ENCODE results near the gene SLC9A7. TPM values are rescaled to one million over a fixed set of nuclear protein-coding genes. Genes with fewer than 3 reads are reported as not detected.

Gene SLC9A7
- total RNA-seq, 1 donor, result 46.6 TPM

DNA sequence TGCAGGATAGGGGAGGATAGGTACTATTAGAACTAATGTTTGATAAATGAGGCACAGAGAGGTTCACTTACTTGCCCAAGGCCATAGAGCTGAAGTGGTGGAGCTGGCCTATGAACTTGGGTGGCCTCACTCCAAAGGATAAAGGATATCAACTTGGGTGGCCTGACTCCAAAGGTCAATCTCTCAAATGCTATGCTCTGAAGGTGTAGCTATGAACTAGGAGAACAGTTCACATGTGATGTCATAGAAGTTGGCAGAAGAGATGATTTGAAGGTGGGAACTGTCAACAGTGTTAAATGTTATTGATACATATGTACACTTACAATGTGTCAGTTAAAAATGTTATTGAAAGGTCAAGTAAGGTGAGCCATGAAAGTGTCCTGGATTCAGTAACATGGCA lies 191.5 kb downstream of the SLC9A7 start:
- TF ChIP-seq, protein P1, sequence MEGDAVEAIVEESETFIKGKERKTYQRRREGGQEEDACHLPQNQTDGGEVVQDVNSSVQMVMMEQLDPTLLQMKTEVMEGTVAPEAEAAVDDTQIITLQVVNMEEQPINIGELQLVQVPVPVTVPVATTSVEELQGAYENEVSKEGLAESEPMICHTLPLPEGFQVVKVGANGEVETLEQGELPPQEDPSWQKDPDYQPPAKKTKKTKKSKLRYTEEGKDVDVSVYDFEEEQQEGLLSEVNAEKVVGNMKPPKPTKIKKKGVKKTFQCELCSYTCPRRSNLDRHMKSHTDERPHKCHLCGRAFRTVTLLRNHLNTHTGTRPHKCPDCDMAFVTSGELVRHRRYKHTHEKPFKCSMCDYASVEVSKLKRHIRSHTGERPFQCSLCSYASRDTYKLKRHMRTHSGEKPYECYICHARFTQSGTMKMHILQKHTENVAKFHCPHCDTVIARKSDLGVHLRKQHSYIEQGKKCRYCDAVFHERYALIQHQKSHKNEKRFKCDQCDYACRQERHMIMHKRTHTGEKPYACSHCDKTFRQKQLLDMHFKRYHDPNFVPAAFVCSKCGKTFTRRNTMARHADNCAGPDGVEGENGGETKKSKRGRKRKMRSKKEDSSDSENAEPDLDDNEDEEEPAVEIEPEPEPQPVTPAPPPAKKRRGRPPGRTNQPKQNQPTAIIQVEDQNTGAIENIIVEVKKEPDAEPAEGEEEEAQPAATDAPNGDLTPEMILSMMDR (IDR thresholded peaks at IDR 0.05; ENCODE audit: insufficient read depth, low read depth, low read length), result no peak
- no peak overlapping the region for H3K4me3 ChIP-seq (ENCODE audit: low read depth, low read length)

DNA sequence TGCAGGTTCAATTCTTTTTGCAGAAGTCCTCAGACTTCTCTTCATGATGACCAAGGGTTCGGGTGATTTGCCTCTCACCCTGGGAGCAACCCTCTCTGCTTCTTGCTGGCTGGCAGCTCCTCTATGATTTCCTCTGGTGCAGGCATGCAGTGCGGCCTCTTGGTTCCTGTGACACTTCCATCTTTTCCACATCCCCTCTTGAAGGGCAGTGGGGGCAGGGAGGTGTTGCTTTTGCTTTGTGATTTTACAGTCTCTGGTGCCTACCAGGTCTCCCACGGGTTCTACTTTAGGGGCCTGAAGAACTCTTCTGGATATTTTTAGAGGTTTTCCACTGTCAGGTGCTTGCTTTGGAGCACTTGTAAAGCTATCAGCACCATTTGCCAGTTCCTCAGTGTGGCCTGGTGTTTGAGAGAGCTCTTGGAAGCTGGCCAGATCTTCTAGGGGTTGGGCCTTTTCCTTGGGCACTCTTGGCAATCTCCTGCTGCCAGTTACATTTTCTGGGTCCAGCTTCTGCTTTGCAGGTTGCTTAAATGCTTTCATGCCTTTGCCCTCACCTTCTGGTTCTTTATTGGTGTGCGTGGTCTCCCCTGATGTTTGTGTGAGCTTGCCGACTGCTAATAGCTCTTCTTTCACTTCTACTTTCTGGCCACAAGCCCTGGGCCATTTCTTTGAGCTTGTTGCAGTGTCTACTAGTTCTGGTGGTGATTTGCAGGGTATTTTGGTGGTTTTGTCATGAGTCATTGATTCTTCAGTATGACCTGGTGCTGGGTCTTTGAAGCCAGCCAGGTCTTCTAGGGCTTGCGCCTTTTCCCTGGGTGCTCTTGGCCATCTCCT lies 196.9 kb downstream of the SLC9A7 start:
- no peak for DNase-seq (ENCODE audit: low read depth)
- H3K4me3 ChIP-seq (ENCODE audit: low read depth, low read length), result no peak overlapping the region
- TF ChIP-seq, protein P1 (IDR thresholded peaks at IDR 0.05; ENCODE audit: insufficient read depth, low read depth, low read length), result no peak

More for the DNA sequence above, 191.5 kb downstream of the SLC9A7 start:
- DNase-seq (ENCODE audit: low read depth), result no peak

DNA sequence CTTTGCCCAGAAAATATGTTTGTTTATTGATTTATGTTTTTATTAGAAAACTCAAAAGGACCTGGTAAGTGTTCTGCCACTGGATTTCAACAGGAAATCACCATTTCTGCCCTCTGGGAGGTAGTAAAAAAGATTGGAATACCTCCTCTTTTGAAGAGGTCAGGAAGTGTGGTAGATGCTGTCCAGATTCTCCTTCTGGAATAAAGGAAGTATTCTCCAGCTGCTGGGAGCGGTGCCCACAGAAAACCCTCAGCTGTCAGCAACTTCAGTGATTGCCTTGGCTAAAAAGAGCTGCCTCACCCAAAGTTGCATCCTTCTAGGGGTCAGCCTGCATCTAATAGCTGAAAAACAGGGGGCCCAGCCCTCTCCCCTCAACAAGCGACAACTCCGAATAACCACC lies 199.9 kb downstream of the SLC9A7 start:
- no peak overlapping the region for H3K4me3 ChIP-seq (ENCODE audit: low read depth, low read length)
- TF ChIP-seq, protein P1 (IDR thresholded peaks at IDR 0.05; ENCODE audit: insufficient read depth, low read depth, low read length), result no peak
- peak; percentile 77 for DNase-seq (ENCODE audit: low read depth)

DNA sequence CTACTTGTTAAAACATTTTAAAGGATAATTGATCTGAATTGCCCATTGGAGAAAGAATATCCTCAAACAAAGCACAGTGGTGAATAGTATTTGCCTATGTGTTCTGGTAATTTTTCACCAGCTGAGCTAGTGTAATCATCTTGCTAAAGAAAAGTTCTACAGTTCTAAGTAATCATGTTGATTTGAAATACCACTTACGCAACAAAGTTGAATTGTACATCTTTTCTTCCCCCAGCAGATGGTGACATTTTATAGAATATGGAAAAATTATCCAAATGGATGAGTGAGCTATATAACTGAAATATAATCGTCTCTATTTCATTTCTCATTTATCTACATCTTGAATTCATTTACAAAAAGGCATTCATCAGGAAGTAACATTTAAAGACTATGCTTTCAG lies 204.0 kb downstream of the SLC9A7 start:
- no peak overlapping the region for H3K4me3 ChIP-seq (ENCODE audit: low read depth, low read length)
- DNase-seq (ENCODE audit: low read depth), result peak; percentile 49
- TF ChIP-seq, protein P1 (IDR thresholded peaks at IDR 0.05; ENCODE audit: insufficient read depth, low read depth, low read length), result peak; percentile 27

DNA sequence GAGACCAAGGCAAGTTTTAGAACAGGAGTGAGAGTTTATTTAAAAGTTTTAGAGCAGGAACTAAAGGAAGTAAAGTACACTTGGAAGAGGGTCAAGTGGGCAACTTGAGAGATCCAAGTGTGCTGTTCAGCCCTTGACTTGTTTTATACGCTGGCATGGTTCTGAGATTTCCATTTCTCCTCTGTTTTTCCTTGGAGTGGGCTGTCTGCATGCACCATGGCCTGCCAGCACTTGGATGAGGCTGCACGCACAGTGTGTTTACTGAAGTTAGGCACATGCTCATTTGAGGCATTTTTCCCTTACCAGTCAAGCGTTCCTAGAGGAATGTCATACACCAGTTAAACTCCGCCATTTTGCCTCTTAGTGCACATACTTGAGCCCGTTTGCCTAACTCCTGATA lies 205.0 kb downstream of the SLC9A7 start:
- TF ChIP-seq, protein P1 (IDR thresholded peaks at IDR 0.05; ENCODE audit: insufficient read depth, low read depth, low read length), result no peak
- DNase-seq (ENCODE audit: low read depth), result no peak
- no peak overlapping the region for H3K4me3 ChIP-seq (ENCODE audit: low read depth, low read length)

DNA sequence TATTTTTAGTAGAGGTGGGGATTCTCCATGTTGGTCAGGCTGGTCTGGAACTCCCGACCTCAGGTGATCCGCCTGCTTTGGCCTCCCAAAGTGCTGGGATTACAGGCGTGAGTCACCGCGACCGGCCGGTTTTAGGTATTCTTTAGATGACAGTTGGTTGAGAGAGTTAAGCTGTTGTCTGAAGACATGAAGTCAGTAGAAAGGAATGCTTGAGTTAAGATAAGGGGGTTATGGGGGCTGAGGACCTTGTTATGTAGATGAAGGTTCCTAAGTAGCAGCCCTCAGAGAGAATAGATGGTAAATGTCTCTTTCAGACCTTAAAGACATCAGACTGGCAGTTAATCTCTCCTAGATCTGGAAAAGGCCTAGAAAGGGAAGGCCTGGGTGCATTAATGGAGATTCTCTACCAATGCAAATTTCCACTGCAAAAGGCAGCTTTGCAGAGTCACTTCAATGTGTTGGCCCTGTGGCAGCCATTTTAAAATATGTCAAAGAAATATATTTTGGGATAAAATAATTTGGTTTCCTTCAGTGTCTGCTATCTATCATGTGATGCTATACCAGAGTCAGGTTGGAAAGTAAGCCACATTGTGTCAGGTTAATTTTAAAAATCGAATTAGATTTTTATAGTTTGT lies 207.3 kb downstream of the SLC9A7 start:
- H3K4me3 ChIP-seq (ENCODE audit: low read depth, low read length), result no peak overlapping the region
- TF ChIP-seq, protein P1 (IDR thresholded peaks at IDR 0.05; ENCODE audit: insufficient read depth, low read depth, low read length), result no peak
- DNase-seq (ENCODE audit: low read depth), result peak; percentile 72
